Uterus (tissue), 2 donors: Measurements from ENCODE around the gene LAIR1.
"Not testable (repeated sequence)": the region's sequence is repeated elsewhere in the genome, so short reads cannot be mapped to it uniquely, and the experiment has no call there.

Source experiments
- CTCF ChIP-seq, 4 experiments: fragments of 200-600 bp in 2 of 4; fragments of 450-650 bp in 2 of 4; sonication (generic) in 2 of 4; IDR thresholded peaks; one replicate each; pipeline ENCODE4 v1.5.1; 2016 to 2019; ENCODE audit warnings: antibody characterized with exemption in 4 of 4, mild to moderate bottlenecking in 2 of 4, moderate library complexity in 1 of 4
- POLR2A ChIP-seq, 2 donors: fragments of 450-650 bp; IDR thresholded peaks; one replicate each; pipeline ENCODE4 v1.6.1; 2016; ENCODE audit warnings: antibody characterized with exemption in 2 of 2, mild to moderate bottlenecking in 1 of 2, moderate library complexity in 1 of 2

- not testable (repeated sequence) for TF ChIP-seq CTCF, POLR2A (IDR thresholded peaks at IDR 0.05)
Measured at GRCh38 chr19:54370434-54370796, 5.7 kb upstream of the LAIR1 start.
